Natural killer cell (primary cell): ENCODE measurements around the gene SLC24A3. TPM values are rescaled to one million over a fixed set of nuclear protein-coding genes. Genes with fewer than 3 reads are reported as not detected.

Experiments
- ATAC-seq, 3 donors: fragments of 150-1000 bp in 2 of 3; fragments of 200-7000 bp in 1 of 3; cut with Tn5 transposase; 1 replicate in 1 of 3; 2 replicates in 2 of 3; pipeline ENCODE4 v1.10.0; 2021; ENCODE audit warnings: mild to moderate bottlenecking in 2 of 3, moderate library complexity in 2 of 3
- DNase-seq, 2 donors: peaks; one replicate each; pipeline versions ENCODE4 v3.0.0 to v3.0.0-alpha.2; 2013 to 2021; ENCODE audit warnings: mixed read lengths in 1 of 2
- H3K27ac ChIP-seq: one replicate; pipeline ENCODE4 v1.5.1; 2013; ENCODE audit warnings: mild to moderate bottlenecking, low read length
- H3K27me3 ChIP-seq: one replicate; pipeline ENCODE4 v1.6.1; 2013; ENCODE audit warnings: low read length; ENCODE audit not compliant: control insufficient read depth, insufficient read depth
- H3K36me3 ChIP-seq: one replicate; pipeline ENCODE4 v1.6.1; 2013; ENCODE audit warnings: low read length; ENCODE audit not compliant: control insufficient read depth, insufficient read depth
- H3K4me1 ChIP-seq: one replicate; pipeline ENCODE4 v1.6.1; 2013; ENCODE audit warnings: low read length; ENCODE audit not compliant: control insufficient read depth, insufficient read depth
- H3K4me3 ChIP-seq: one replicate; pipeline ENCODE4 v1.5.1; 2013; ENCODE audit warnings: low read length
- H3K9me3 ChIP-seq: one replicate; pipeline ENCODE4 v1.6.1; 2013; ENCODE audit warnings: low read length; ENCODE audit not compliant: control insufficient read depth, insufficient read depth
- H3K27ac Mint-ChIP-seq, 2 donors: one replicate each; pipeline ENCODE4 v1.8.0; 2022; ENCODE audit warnings: mild to moderate bottlenecking in 2 of 2, mixed read lengths in 2 of 2, moderate library complexity in 1 of 2
- H3K27me3 Mint-ChIP-seq, 2 donors: one replicate each; pipeline ENCODE4 v1.8.0; 2022; ENCODE audit warnings: low read depth in 2 of 2, mixed read lengths in 2 of 2
- H3K36me3 Mint-ChIP-seq: one replicate; pipeline ENCODE4 v1.8.0; 2022; ENCODE audit warnings: mixed read lengths
- H3K4me1 Mint-ChIP-seq, 2 donors: one replicate each; pipeline ENCODE4 v1.8.0; 2022; ENCODE audit warnings: mixed read lengths in 2 of 2
- H3K4me3 Mint-ChIP-seq: one replicate; pipeline ENCODE4 v1.8.0; 2022; ENCODE audit warnings: mild to moderate bottlenecking, moderate library complexity, mixed read lengths
- H3K9me3 Mint-ChIP-seq, 2 donors: one replicate each; pipeline ENCODE4 v1.8.0; 2022; ENCODE audit warnings: mixed read lengths in 2 of 2
- WGBS: methylation state at CpG from one replicate; pipeline ENCODE4 v1.1.7; 2013; ENCODE audit warnings: missing lambda C conversion rate; ENCODE audit not compliant: insufficient coverage; 5-methylcytosine and 5-hydroxymethylcytosine counted together
- intact Hi-C: fragments of 100-400 bp; cut with micrococcal nuclease; formaldehyde crosslinking; loops from one replicate; pipeline ENCODE4 v1.14.2; 2022
- total RNA-seq, 4 donors: library from RNA; stranded (reverse); fragments of 120-200 nt in 1 of 4; gene quantifications; one replicate each; pipeline versions ENCODE4 v1.2.3 to v1.2.4, GENCODE V29; 2013 to 2022
- TF ChIP-seq, protein P1 (sequence below): fragments of 200-600 bp; IDR thresholded peaks from one replicate; pipeline ENCODE4 v1.8.0; 2022; ENCODE audit warnings: antibody characterized with exemption

Gene SLC24A3
- total RNA-seq, 3 donors from 2014 or later (not counting 1 experiment from before 2014, with no cell fraction given), result 0.09 to 5.5 (median 0.99) TPM

DNA sequence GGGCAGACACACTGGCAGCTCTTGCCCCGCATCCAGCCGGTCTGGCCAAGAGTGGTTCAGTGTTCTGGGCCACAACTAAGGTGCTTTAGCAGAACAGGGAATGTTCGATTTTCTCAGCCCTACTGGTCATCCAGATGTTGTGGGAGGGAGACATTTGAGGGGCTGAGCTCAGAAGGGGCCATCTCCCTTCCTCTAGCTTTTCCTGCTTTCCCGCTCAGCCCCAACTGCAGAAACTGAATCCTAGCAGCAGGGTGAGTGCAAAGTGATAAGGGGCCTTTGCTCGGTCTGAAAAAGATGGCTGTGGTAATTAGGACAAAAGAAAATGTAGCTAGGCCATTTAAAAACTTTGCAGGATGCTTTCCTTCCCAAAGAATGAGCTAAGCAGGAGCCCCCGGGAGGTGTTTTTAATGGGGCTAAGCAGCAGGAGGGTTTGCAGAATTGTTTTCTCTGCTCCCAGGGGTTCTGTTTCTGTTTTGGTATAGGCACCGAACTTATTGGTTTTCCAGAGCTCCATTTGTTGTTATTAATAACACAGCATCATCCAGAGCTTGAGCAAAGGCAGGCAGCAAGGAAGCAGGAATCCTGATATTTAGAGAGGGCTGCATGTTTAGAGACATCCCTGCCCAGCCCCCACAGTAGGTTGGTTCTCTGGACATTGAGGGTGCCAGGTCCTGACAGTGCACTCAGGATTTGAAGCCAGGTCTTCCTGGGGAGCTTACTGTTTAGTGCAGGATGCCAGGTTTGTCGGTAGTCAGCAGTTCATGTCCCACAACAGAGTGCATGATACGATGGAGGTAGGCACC, 210.9 kb downstream of the SLC24A3 start:
- ATAC-seq, result no peak
- intact Hi-C loops, result loop anchor here (10.0 kb wide), 1 partner anchor 58 kb away; no protein-coding TSS in a partner anchor
- no peak for DNase-seq
- Histone ChIP-seq H3K9me3 (no peaks in the 10 kb centered on the region), H3K27ac (no peak overlapping the region), H3K27me3 (peaks cover 2% of the 10 kb centered on the region), H3K4me1 (no peaks in the 10 kb centered on the region), H3K4me3 (no peak overlapping the region), H3K36me3 (no peaks in the 10 kb centered on the region)
- Mint-ChIP-seq H3K27me3 (peaks cover 0 to 6% of the 10 kb centered on the region in 2 donors), H3K4me3 (no peak overlapping the region), H3K4me1 (peaks cover 0 to 4% of the 10 kb centered on the region in 2 donors), H3K36me3 (no peaks in the 10 kb centered on the region), H3K9me3 (no peaks in the 10 kb centered on the region), H3K27ac (no peak overlapping the region)
- WGBS, result 82% methylated on average over 8 of the region's 9 CpGs
- TF ChIP-seq, protein P1, sequence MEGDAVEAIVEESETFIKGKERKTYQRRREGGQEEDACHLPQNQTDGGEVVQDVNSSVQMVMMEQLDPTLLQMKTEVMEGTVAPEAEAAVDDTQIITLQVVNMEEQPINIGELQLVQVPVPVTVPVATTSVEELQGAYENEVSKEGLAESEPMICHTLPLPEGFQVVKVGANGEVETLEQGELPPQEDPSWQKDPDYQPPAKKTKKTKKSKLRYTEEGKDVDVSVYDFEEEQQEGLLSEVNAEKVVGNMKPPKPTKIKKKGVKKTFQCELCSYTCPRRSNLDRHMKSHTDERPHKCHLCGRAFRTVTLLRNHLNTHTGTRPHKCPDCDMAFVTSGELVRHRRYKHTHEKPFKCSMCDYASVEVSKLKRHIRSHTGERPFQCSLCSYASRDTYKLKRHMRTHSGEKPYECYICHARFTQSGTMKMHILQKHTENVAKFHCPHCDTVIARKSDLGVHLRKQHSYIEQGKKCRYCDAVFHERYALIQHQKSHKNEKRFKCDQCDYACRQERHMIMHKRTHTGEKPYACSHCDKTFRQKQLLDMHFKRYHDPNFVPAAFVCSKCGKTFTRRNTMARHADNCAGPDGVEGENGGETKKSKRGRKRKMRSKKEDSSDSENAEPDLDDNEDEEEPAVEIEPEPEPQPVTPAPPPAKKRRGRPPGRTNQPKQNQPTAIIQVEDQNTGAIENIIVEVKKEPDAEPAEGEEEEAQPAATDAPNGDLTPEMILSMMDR, result no peak

DNA sequence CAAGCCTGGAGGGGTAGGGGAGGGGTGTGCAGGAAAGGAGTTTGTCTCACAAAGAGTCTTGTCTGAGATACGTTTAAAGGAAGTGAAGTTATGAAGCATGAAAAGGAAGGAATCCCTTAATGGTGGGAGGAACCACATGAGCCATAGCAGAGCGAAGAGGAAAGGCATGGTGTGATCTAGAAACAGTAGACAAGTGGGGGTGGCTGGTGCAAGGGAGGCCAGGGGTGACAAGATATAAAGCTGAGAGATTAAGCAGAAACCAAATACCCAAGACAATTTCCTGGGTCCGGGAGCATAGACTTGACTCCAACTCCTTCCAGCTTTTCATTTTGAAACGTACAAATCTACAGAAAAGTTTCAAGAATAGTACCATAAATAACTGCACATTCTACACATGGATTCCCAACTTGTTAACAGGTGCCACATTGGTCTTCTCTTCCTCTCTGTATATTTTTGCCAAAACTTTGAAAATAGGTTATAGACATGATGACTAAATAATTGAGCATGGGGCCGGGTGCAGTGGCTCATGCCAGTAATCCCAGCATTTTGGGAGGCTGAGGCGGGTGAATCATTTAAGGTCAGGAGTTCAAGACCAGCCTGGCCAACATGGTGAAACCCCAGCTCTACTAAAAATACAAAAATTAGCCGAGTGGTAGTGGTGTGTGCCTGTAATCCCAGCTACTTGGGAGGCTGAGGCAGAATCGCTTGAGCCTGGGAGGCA, 211.6 kb downstream of the SLC24A3 start:
- WGBS, result 59% methylated on average over 7 of the region's 8 CpGs
- H3K27me3 Mint-ChIP-seq, result peaks cover 0 to 6% of the 10 kb centered on the region in 2 donors
- no peak overlapping the region for H3K4me3 Mint-ChIP-seq
- Histone ChIP-seq H3K4me3 (no peak overlapping the region), H3K36me3 (no peaks in the 10 kb centered on the region), H3K4me1 (no peaks in the 10 kb centered on the region), H3K27me3 (peaks cover 2% of the 10 kb centered on the region), H3K9me3 (no peaks in the 10 kb centered on the region), H3K27ac (no peak overlapping the region)
- ATAC-seq (no peak), DNase-seq (no peak)
- peaks cover 6 to 11% of the 10 kb centered on the region in 2 donors for H3K4me1 Mint-ChIP-seq
- H3K9me3 Mint-ChIP-seq, result no peaks in the 10 kb centered on the region
- TF ChIP-seq, protein P1, result no peak
- intact Hi-C loops, result loop anchor here (10.0 kb wide), 1 partner anchor 59 kb away; no protein-coding TSS in a partner anchor
- no peak overlapping the region for H3K27ac Mint-ChIP-seq
- H3K36me3 Mint-ChIP-seq, result no peaks in the 10 kb centered on the region

DNA sequence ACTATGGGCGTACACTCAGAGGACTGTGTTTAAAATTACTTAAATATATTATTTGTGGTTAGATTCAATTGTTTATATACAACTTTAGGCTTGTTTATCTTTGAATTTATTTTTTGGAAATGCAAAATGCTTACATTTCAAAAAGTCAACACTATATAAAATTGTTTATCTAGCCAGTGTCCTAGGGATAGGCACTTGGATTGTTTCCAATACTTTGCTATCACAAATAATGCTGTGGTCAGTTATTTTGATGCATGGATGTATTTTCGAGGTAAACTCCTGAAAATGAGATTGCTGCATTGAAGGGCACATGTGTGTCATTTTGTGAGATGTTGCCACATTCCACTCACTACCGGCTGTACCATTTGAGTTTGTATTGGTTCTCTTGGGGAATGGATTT, 213.9 kb downstream of the SLC24A3 start:
- ATAC-seq (no peak), DNase-seq (no peak)
- Histone ChIP-seq H3K4me1 (no peaks in the 10 kb centered on the region), H3K4me3 (no peak overlapping the region), H3K36me3 (no peaks in the 10 kb centered on the region), H3K27me3 (peaks cover 2% of the 10 kb centered on the region), H3K9me3 (no peaks in the 10 kb centered on the region), H3K27ac (no peak overlapping the region)
- Mint-ChIP-seq H3K4me1 (peaks cover 9 to 12% of the 10 kb centered on the region in 2 donors), H3K36me3 (no peaks in the 10 kb centered on the region), H3K27me3 (peaks cover 6 to 8% of the 10 kb centered on the region in 2 donors), H3K9me3 (no peaks in the 10 kb centered on the region), H3K27ac (no peak overlapping the region), H3K4me3 (no peak overlapping the region)
- intact Hi-C loops, result loop anchor here (10.0 kb wide), 1 partner anchor 62 kb away; no protein-coding TSS in a partner anchor
- TF ChIP-seq, protein P1, result no peak
- whole genome bisulfite sequencing, result 89% methylated on average over 2 of the region's 3 CpGs
